Measurements from ENCODE around the gene SERPINA1.
"Not testable (repeated sequence)": the region's sequence is repeated elsewhere in the genome, so short reads cannot be mapped to it uniquely, and the experiment has no call there.

Gene SERPINA1

DNA sequence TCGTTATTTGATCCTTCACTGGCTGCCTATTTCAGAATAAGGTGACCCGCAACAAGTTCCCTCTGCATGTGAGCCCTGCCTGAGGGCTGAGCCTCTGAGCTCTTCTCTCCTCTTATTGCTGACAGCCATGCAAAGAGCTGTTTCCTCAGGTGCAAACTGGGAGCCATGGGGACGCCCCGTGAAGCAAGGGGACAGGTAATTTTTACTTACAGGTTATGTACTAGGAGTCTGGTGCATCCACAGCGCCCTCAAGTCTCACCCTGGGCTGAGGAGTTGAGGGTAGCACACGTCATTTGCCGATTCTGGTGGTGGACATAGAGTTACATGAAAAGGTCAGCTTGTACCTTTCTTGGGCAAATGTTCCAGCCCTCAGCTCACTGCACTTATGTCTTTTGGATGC is 39.1 kb downstream of the SERPINA1 start:
- in situ Hi-C loops (cut with MboI; ENCODE audit: low sequenced_read_pairs) = no loop called here

DNA sequence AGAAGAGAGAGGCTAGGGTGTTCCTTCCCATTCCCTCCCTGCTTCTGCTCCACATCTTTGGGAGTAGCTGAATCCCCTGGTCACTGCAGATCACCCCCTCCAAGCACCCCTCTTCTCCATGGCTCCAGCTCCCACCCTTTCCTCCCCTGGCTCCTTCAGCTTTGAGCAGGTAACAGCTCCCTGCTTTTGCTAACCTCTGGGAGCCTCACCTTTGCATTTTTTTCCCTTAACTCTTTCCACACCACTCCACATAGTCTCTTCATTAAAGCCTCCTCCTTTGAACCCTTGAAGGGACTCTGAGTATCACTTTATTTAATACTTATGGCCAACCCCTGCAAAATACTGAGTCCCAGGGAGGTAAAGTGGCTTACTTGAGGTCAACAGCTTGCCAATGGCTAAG is 39.6 kb downstream of the SERPINA1 start:
- in situ Hi-C loops (cut with MboI; ENCODE audit: low sequenced_read_pairs) = no loop called here

DNA sequence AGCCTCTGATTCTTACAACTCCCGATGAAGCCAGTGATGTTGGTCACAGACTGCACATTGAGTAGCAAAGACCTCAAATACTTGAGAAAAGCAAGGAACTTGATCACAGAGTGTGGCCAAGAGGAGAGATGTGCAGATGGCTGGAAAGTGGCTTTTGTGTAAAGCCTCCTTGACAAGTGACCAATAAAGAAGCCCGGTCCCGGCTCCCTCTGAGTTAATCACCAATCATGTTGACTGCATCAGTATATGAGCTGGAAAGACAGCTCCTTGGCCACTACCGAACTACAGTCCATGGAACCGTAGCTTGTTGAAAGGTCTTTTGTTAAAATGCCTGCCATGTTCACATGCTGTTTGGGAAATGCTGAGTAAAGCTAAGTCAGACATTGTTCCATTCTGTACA is 41.6 kb downstream of the SERPINA1 start:
- in situ Hi-C loops (cut with MboI; ENCODE audit: low sequenced_read_pairs) = no loop called here

DNA sequence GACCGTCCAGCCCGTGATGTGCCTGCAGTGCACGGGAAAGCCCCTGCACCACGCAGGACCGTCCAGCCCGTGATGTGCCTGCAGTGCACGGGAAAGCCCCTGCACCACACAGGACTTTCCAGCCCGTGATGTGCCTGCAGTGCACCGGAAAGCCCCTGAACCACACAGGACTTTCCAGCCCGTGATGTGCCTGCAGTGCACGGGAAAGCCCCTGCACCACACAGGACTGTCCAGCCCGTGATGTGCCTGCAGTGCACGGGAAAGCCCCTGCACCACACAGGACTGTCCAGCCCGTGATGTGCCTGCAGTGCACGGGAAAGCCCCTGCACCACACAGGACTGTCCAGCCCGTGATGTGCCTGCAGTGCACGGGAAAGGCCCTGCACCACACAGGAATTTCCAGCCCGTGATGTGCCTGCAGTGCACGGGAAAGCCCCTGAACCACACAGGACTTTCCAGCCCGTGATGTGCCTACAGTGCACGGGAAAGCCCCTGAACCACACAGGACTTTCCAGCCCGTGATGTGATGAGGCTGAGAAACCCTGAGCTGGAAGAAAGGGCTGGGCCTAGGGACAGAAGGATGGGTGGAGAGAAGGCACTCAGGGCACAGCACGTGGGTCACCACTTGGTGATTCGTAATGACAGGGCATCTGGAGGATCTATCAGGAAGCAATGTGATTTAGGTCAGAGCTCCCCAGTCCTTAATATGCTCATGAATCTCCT is 42.2 kb downstream of the SERPINA1 start:
- in situ Hi-C loops (cut with MboI; ENCODE audit: low sequenced_read_pairs) = not testable (repeated sequence)

DNA sequence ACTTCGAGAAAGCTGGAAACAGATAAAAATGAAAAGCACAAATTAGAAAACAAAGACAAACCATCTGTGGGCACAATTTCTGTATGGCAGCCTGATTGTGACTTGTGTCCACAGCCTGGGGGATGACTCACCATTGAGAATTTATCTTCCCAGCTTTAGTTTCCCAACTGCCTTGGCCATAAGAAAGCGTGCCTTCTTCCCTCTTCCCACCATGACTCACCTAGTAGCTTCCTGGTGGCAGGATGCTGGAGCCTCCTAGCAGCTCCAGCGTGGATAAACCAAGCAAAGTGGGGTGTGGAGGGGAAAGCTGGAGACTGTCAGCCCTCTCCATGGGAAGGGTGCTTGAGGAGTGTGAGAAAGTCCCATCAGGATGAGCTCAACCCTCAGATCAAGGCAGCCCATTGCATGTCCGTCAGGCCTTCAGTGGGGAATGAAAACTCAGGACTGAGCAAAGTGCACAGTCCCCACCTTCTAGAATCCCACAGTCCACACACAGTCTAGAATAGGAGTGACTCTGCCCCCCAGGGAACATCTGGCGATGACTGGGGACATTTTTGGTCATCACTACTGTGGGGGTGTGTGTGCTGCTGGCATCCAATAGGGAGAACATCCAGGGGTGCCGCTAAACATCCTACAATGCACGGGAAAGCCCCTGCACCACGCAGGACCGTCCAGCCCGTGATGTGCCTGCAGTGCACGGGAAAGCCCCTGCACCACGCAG is 42.9 kb downstream of the SERPINA1 start:
- in situ Hi-C loops (cut with MboI; ENCODE audit: low sequenced_read_pairs) = no loop called here

DNA sequence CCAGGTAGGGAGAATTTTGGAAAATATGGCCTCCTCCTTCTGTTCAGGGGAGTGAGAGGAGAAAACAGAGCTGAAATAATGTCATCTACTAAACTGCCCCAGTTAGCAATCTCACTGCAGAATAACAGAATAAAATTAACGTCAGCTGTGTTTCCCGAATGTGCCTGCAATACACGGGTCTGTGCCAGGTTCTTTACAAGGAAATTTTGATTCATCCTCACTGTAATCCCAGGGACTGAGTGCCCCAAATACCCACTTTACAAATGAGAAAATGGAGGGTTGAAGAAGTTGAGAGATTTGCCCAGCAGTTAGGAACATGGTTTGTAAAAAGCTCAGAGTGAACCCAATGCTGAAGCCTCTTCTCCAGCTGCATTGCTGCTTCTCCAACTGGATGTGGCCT is 44.0 kb downstream of the SERPINA1 start:
- in situ Hi-C loops (cut with MboI; ENCODE audit: low sequenced_read_pairs) = no loop called here

DNA sequence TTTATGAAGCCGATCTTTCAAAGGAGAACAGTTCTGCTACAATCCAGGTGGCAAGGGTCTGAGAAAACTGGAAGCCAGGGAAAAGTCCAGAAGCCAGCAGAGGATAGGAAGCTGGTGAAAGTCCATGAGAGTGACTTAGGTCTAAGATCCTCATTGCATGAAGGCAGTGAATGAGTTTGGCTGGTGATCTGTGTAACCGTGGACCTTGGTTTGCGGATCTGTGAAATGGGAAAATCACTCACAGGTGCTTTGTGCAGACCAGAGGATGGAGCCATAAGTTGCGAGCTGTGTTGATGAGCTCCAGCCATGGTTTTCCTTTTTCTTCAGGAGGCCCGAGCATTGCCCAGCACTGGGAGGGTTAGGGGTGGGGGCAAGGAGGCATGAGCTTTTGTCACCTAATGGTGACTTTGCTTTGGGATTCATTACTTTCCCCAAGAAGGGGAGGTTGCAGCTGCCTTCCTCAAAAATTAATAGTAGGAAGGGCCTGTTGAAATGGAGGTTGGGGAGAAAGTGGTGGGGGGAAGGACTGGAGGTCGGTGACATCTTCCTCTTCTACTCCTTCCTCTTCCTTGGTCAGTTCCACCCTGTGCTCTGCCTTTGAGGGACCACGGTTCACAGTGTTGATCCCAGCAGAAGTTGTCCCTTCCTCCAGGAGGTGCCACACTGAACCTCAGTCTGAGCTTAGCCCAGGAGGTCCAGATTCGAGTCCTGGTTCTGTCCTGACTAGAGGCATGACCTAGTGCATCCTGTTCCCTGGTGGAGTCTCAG is 45.0 kb downstream of the SERPINA1 start:
- in situ Hi-C loops (cut with MboI; ENCODE audit: low sequenced_read_pairs) = no loop called here

DNA sequence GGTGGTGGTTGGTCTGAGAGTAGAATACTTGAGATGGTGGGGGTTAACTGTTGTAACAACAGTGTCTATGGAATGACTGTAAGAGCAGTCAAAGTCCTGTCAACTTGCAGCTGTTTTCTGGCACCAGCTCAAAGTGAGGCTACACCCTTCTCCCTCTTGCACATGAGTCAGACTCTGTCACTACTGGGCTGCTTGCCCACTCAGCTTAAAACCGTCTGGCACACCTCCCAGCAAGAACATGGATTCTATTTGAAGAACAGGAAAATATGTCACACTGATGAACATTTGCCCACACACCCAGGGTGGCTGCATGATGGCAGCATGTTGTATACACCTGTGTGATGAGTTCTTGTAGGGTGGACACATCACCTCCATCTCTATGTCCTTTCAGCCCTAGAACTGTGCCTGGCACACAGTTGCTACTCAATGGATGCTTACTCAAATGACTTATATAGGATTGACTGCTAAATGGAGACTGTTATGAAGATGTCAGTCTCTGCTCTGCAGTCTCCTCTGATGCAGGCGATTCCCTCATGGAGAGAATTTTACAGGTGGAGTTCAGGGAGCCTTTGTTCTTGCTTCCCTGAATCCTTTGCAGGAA is 46.0 kb downstream of the SERPINA1 start:
- in situ Hi-C loops (cut with MboI; ENCODE audit: low sequenced_read_pairs) = no loop called here

DNA sequence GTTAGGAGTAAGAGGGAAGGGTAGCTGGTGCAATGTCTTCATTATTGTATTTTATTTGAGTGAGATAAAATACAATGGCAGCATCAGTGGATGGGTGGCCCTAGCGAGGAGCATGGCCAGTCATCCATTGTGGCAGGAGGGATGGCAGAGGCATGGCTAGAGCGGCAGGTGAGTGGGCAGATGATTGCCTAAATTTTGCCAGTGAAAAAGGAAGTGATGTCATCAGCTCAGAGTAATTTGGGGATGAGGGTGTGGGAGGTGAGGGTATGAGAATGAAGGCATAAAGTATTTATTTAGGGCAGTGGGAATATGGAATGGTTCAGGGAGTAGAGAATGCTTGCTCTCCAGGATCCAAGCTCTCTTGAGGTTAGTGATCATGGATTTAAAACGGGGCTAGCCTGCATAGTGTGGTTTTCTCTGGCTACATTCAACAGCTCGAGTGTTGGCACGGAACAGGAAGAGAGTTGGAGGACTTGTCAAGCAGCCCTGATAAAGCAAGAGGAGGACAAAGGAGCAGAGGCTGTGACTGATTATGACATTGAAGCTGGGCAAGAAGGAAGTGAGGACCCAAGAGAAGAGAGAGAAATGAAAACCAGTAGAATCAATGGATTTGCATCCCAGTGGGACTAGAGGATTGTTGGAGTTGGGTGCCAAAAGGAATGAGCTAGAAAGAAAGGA is 46.6 kb downstream of the SERPINA1 start:
- in situ Hi-C loops (cut with MboI; ENCODE audit: low sequenced_read_pairs) = no loop called here

DNA sequence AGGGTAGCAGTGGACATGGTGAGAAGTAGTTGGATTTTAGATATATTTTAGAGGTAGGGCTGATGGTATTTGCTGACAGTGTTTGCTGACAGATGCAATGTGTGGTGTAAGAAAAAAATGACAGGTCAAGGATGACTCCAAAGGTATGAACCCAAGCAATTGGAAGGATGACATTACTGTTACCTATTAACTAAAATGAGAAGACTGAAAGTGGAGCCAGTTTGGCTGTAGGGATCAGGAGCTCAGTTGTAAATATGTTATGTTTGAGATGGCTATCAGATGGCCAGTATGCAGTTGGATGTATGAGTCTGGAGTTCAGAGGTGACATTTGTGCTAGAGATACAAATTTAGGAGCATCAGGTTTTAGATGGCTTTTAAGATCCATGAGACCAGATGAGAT is 47.9 kb downstream of the SERPINA1 start:
- in situ Hi-C loops (cut with MboI; ENCODE audit: low sequenced_read_pairs) = no loop called here

DNA sequence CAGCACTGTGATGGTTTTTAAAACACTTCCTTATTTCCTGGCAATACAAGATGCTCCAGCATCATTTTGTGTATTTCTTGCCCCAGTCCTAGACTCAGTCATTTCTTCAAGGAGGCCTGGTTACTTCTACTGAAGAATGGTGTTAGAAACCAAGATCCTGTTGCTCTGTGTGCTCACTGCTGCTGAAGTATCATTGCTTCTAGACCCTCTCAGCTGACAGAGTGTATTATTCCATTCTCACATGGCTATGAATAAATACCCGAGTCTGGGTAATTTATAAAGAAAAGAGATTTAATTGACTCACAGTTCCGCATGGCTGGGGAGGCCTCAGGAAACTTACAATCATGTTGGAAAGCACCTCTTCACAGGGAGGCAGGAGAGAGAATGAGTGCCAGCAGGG is 50.4 kb downstream of the SERPINA1 start:
- in situ Hi-C loops (cut with MboI; ENCODE audit: low sequenced_read_pairs) = no loop called here

DNA sequence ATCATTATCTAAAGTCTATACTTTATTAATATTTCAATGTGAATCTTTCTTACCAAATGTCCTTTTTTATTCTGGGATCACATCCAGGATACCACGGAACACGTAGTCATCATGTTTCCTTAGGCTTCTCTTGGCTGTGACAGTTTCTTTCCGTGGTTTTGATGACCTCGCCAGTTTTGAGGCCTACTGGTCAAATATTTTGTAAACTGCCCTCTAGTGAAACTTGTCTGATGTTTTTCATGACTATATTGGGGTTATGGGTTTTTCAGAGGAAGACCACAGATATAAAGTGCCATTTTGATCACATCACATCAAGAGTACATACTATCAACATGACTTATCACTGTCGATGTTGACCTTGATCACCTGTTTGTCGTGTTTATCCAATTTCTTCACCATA is 51.1 kb downstream of the SERPINA1 start:
- in situ Hi-C loops (cut with MboI; ENCODE audit: low sequenced_read_pairs) = no loop called here

DNA sequence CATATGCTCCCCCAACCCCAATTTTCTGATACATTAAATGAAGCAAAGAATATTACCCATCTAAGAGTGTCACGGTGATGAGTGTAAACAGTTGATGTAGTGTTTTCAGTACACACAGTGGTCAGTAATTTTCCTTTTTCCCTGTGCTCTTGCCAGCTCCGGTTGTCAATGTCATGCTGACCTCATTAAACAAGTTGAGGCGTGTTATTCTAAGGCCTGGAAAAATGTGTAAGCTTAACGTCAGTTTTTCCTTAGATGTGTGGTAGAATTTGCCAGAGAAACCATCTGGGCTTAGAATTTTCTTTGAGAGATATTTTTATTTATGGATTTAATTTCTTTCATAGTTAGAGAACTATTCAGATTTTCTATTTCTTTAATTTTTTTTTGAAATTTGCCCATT is 53.5 kb downstream of the SERPINA1 start:
- in situ Hi-C loops (cut with MboI; ENCODE audit: low sequenced_read_pairs) = no loop called here

DNA sequence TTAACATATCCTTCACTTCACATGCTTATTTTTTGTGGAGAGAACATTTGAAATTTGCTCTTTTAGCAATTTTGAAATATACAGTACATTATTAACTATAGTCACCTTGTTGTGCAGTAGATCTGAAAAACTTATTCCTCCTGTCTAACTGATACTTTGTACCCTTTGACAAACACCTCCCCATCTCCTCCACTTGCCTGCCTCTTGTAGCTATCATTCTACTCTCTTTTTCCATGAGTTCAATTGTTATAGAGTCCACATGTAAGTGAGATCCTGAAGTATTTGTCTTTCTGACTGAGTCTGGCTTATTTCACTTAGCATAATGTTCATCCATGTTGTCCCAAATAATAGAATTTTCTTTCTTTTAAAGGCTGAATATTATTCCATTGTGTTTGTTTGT is 55.8 kb downstream of the SERPINA1 start:
- in situ Hi-C loops (cut with MboI; ENCODE audit: low sequenced_read_pairs) = no loop called here

DNA sequence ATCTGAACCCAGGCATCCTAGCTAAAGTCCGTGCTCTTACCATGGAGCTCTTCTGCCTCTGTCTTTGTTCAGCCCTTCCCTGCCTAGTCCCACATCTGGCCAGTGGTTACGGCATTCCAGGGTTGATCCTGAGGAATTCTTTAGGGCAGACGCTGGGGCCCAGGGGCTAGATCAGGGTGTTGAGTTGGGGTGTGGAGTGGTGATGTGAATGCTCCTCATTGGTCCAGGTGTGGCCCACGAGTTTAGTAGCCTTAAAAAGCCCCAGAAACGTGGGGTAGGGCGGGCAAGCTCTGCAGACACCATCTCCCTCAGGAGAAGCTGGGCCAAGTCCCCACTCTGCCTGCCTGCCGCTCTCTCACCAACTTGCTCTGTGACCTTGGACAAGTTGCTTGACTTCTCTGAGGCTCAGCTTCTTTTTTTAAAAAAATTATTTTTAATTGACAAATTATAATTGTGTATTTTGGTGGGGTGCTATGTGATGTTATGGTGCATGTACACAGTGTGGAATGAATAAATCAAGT is 56.3 kb downstream of the SERPINA1 start:
- in situ Hi-C loops (cut with MboI; ENCODE audit: low sequenced_read_pairs) = no loop called here

DNA sequence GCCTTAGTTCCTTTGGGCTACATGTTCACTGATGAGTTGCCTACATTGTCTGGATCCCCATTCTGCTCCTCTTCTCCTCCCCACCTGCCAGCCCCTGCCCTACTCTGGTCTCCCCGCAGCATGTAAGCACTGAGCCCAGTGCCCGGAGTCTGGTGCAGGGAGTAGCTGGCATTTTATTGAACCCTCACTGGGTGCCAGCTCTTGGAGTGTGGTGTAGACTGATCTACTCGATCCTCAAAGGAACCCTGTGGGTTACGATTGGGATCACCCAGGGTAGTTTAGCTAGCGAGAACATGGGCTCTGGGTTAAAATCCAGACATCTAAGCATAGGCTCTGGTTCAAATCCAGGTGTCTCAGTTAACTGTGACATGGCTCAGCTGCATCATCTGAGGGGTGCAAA is 56.9 kb downstream of the SERPINA1 start:
- in situ Hi-C loops (cut with MboI; ENCODE audit: low sequenced_read_pairs) = no loop called here

DNA sequence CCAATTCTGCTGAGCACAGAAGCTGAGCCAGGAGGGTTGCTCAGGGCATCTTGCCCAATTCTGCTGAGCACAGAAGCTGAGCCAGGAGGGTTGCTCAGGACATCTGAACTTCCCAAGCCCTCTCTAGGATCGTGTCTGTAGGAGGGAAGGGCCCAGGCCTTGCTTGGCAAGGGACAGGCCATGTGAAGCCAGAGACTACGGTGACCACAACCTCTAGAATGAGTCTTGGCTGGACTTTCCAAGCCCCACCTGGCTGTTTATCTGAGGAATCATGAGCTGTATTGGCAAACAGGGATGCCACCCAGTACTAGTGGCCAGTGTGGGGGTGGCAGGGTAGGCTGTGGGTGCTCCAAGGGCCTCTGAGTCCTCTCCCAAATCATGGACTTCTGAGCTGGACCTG is 57.5 kb downstream of the SERPINA1 start:
- in situ Hi-C loops (cut with MboI; ENCODE audit: low sequenced_read_pairs) = no loop called here

DNA sequence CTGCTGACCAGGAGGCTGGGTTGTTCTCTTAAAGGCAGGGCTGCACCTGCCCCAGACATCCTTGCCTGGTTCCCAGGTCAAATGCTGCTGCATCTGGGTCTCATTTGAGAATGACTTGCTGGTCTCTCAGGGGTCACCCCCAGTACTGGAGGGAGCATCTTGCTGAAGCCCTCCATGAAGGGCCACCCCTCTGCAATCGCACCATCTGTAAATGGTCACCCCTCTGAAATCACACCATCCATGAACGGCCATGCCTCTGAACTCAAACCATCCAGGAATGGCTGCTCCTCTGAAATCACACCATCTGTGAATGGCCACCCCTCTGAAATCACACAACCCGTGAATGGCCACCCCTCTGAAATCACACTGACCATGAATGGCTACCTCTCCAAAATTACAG is 58.0 kb downstream of the SERPINA1 start:
- in situ Hi-C loops (cut with MboI; ENCODE audit: low sequenced_read_pairs) = no loop called here

DNA sequence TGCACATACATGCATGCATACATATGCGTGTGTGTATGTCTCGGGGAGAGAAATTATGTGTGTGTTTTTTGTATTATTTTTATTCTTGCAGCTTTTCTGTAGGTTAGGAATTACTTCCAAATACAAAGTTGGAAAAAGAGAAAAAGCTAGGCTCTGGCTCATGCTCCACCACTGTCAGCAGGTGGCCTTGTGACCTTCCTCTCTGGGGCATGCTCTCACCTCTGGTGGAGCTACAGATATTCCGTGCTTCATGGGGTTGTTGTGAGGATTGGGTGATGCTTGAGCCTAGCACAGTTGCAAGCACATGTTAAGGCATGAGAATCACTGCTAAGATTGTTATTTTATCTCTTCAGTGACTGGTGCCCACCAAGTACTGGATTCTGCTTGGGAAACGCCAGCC is 58.5 kb downstream of the SERPINA1 start:
- in situ Hi-C loops (cut with MboI; ENCODE audit: low sequenced_read_pairs) = no loop called here

DNA sequence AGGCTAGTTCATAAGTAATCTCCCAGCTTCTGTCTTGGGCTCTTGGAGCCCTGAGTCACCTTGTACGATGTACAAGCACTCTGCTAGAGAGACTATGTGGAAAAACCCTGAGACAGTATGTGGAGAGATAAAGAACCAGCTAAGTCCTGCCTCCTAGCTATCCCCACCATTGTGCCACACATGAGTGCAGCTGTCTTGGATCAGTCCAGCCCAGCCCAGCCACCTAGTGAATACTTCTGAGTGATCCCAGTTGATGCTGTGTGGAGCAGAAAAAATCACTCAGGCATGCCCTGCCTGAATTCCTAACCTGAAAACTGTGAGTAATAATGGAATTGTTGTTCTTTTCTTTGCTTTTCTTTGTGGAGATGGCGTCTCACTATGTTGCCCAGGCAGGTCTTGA is 60.2 kb downstream of the SERPINA1 start:
- in situ Hi-C loops (cut with MboI; ENCODE audit: low sequenced_read_pairs) = no loop called here

All from hTERT RPE-1 (cell line).